HepG2 (cell line): ENCODE data around the gene NKX1-1. TPM values are rescaled to one million over a fixed set of nuclear protein-coding genes. Genes with fewer than 3 reads are reported as not detected.

Experiments
- ATAC-seq: fragments of 200-7000 bp; cut with Tn5 transposase; 3 replicates; pipeline ENCODE4 v1.9.1; 2020; ENCODE audit warnings: mild to moderate bottlenecking, moderate library complexity
- BruUV-seq: library from RNA; stranded (reverse); fragments of 400-500 nt; replicated peaks from 2 replicates; lab custom pipeline; 2021; lab: Mats Ljungman, UMichigan
- CTCF ChIA-PET: fragments of 300-600 bp; formaldehyde crosslinking; extraction: SDS; loops from one replicate; lab custom pipeline; 2021; ENCODE audit warnings: low total read pairs, inconsistent platforms, low intra/inter-chr PET ratio; lab: Yijun Ruan, JAX
- POLR2A ChIA-PET: fragments of 350-600 bp; sonication (Branson Sonifier 250); formaldehyde crosslinking; loops from one replicate; lab custom pipeline; 2020; ENCODE audit warnings: antibody characterized with exemption, inconsistent platforms; lab: Yijun Ruan, JAX
- DNase-seq: peaks from one replicate; pipeline ENCODE4 v3.0.0-alpha.2; 2015; ENCODE audit warnings: low spot score
- FAIRE-seq: peaks from 3 replicates; lab custom pipeline; 2011; peaks lifted over from hg19 to GRCh38; lab: Jason Lieb, UNC
- H2AFZ ChIP-seq: one replicate; pipeline ENCODE4 v1.6.1; 2011; ENCODE audit warnings: low read length, inconsistent platforms
- H3K27ac ChIP-seq: fragments of 300-600 bp; 3 replicates; pipeline ENCODE4 v1.8.0; 2011; ENCODE audit warnings: mixed run types, mild to moderate bottlenecking, mixed read lengths, low read length, inconsistent platforms; ENCODE audit not compliant: insufficient read depth; ENCODE audit errors: extremely low read length
- H3K27me3 ChIP-seq, 2 experiments: fragments of 200-600 bp in 1 of 2; 2 replicates in 1 of 2; 3 replicates in 1 of 2; pipeline versions ENCODE4 v1.6.0 to v1.8.0; 2011; ENCODE audit warnings: low read length in 2 of 2, mild to moderate bottlenecking in 2 of 2, moderate library complexity in 2 of 2, inconsistent platforms in 1 of 2; ENCODE audit not compliant: insufficient read depth in 2 of 2, control insufficient read depth in 1 of 2
- H3K36me3 ChIP-seq, 2 experiments: fragments of 200-600 bp in 1 of 2; replicated peaks in 1 of 2; 2 replicates in 1 of 2; 3 replicates in 1 of 2; pipeline versions ENCODE4 v1.5.1 to v1.8.0; 2011; ENCODE audit warnings: low read length in 2 of 2, inconsistent platforms in 1 of 2; ENCODE audit not compliant: insufficient read depth in 2 of 2, control insufficient read depth in 1 of 2
- H3K4me1 ChIP-seq: 2 replicates; pipeline ENCODE4 v1.5.1; 2012; ENCODE audit warnings: low read length, inconsistent platforms; ENCODE audit not compliant: insufficient read depth
- H3K4me2 ChIP-seq: 2 replicates; pipeline ENCODE4 v1.6.0; 2011; ENCODE audit warnings: low read depth, low read length, inconsistent platforms
- H3K4me3 ChIP-seq, 3 experiments: fragments of 200-600 bp in 1 of 3; sonication (generic), shearing (Covaris generic) in 1 of 3; replicated peaks in 1 of 3; 2 replicates each; pipeline ENCODE4 v1.5.1; 2011 to 2016; ENCODE audit warnings: low read length in 3 of 3, inconsistent platforms in 2 of 3, low read depth in 2 of 3, mild to moderate bottlenecking in 2 of 3, control low read depth in 1 of 3, mixed read lengths in 1 of 3; ENCODE audit not compliant: insufficient read depth in 1 of 3
- H3K79me2 ChIP-seq: one replicate; pipeline ENCODE4 v1.6.1; 2011; ENCODE audit warnings: low read length, inconsistent platforms; ENCODE audit not compliant: insufficient read depth
- H3K9ac ChIP-seq: 2 replicates; pipeline ENCODE4 v1.6.0; 2011; ENCODE audit warnings: mild to moderate bottlenecking, low read depth, low read length, inconsistent platforms; ENCODE audit not compliant: insufficient read depth
- H3K9me3 ChIP-seq: 2 replicates; pipeline ENCODE4 v1.5.1; 2012; ENCODE audit warnings: mild to moderate bottlenecking, low read length
- H4K20me1 ChIP-seq: 2 replicates; pipeline ENCODE4 v1.6.0; 2011; ENCODE audit warnings: inconsistent platforms, mild to moderate bottlenecking, low read length, moderate library complexity; ENCODE audit not compliant: insufficient read depth
- GPN1 ChIP-seq: sonication (generic); formaldehyde crosslinking; IDR thresholded peaks from 2 replicates; pipeline ENCODE4 v1.5.1; 2020; ENCODE audit warnings: missing genetic modification reagents, borderline replicate concordance
- GRHL1 ChIP-seq: sonication (generic); formaldehyde crosslinking; conservative IDR thresholded peaks from 2 replicates; pipeline ENCODE4 v1.8.0; 2022; ENCODE audit warnings: missing genetic modification reagents
- MTERF4 ChIP-seq: sonication (generic); formaldehyde crosslinking; IDR thresholded peaks from 2 replicates; pipeline ENCODE4 v1.8.0; 2023; ENCODE audit warnings: mild to moderate bottlenecking, missing genetic modification reagents
- NCOA1 ChIP-seq: sonication (generic); formaldehyde crosslinking; IDR thresholded peaks from 2 replicates; pipeline ENCODE4 v1.9.0; 2021; ENCODE audit warnings: missing genetic modification reagents
- TCF7L2 ChIP-seq: IDR thresholded peaks from 2 replicates; pipeline ENCODE4 v1.6.1; 2011; ENCODE audit warnings: mild to moderate bottlenecking, low read depth, low read length, moderate library complexity
- ZNF264 ChIP-seq: sonication (generic); formaldehyde crosslinking; IDR thresholded peaks from 2 replicates; pipeline ENCODE4 v1.4.0; 2020; ENCODE audit warnings: missing genetic modification reagents
- ZNF510 ChIP-seq: sonication (generic); formaldehyde crosslinking; IDR thresholded peaks from 2 replicates; pipeline ENCODE4 v1.4.0; 2020; ENCODE audit warnings: low read depth, mild to moderate bottlenecking, missing genetic modification reagents
- WGBS: methylation state at CpG from one replicate; pipeline ENCODE4 v1.1.6; 2017; ENCODE audit warnings: low lambda C conversion rate; 5-methylcytosine and 5-hydroxymethylcytosine counted together
- in situ Hi-C: cut with HindIII; loops from 2 replicates; pipeline ENCODE4 v1.10.0; 2017; ENCODE audit warnings: low pct_unique_long_range_greater_than_20kb; ENCODE audit not compliant: extremely low pct_ligation_motif_present
- intact Hi-C: fragments of 100-400 bp; cut with micrococcal nuclease; formaldehyde crosslinking; loops from one replicate; pipeline ENCODE4 v1.10.0; 2022; ENCODE audit not compliant: unreplicated experiment
- polyA plus RNA-seq, 8 experiments: library from polyadenylated mRNA; depleted of rRNA in 3 of 8; stranded (reverse) in 7 of 8; unstranded in 1 of 8; fragments of >200 nt; fragmentation: Illumina TruSeq in 4 of 8; extraction: Trizol in 4 of 8; gene quantifications; 2 replicates each; pipeline versions ENCODE4 v1.2.1 to v1.2.3, GENCODE V29; 2011 to 2016; ENCODE audit warnings: low read depth in 4 of 8, missing spikeins in 1 of 8, mixed read lengths in 1 of 8; ENCODE audit not compliant: insufficient read depth in 1 of 8
- total RNA-seq, 5 experiments: library from RNA; depleted of rRNA; stranded (reverse); fragments of >200 nt; fragmentation: Illumina TruSeq; extraction: Trizol; gene quantifications; 2 replicates each; pipeline ENCODE4 v1.2.3, GENCODE V29; 2016; ENCODE audit warnings: low read depth in 1 of 5
- TF ChIP-seq, protein P1 (sequence below): IDR thresholded peaks from 2 replicates; pipeline ENCODE4 v1.6.1; 2012; ENCODE audit warnings: low read length, improper control_type of control experiment
- TF ChIP-seq, protein P2 (sequence below): IDR thresholded peaks from 2 replicates; pipeline ENCODE4 v1.6.1; 2018; ENCODE audit warnings: missing genetic modification reagents

Gene NKX1-1
- total and polyA plus RNA-seq, 2 of the 13 experiments (the other 11 are each of a cell fraction or from before 2014, with no cell fraction given) = not detected

DNA sequence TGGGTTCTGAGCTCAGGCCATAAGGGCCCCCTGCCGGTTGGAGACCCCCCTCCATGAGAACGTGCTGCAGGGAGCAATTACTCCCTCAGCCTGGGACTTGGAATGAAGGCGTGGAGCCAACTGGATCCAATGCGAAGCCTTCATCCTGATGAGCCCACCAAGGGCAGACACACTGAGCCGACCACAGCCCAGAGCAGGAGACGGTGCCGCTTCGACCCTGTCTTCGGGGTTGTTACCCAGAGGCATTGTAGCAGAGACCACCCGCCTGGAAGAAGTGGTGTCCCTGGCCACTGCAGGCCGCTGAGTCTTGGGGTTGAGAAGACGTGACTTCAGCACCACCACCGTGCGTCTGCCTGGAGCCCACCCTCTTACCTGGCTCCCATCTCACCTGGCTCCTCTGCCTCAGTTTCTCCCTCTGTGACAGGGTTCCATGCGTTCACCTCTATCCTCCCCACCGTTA, 7.0 kb upstream of the NKX1-1 start:
- Histone ChIP-seq H3K9me3 (no peaks in the 10 kb centered on the region), H3K4me3 (no peak overlapping the region), H3K27me3 (peaks cover under 1 to 20% of the 10 kb centered on the region in 2 experiments)
- no peak for ATAC-seq
- TF ChIP-seq ZNF510 (CRISPR knock-in tag) (no peak), TCF7L2 (no peak), MTERF4 (CRISPR knock-in tag) (no peak), GPN1 (CRISPR knock-in tag) (no peak), GRHL1 (CRISPR knock-in tag) (no peak), ZNF264 (CRISPR knock-in tag) (no peak), NCOA1 (CRISPR knock-in tag) (no peak)
- TF ChIP-seq, protein P1, sequence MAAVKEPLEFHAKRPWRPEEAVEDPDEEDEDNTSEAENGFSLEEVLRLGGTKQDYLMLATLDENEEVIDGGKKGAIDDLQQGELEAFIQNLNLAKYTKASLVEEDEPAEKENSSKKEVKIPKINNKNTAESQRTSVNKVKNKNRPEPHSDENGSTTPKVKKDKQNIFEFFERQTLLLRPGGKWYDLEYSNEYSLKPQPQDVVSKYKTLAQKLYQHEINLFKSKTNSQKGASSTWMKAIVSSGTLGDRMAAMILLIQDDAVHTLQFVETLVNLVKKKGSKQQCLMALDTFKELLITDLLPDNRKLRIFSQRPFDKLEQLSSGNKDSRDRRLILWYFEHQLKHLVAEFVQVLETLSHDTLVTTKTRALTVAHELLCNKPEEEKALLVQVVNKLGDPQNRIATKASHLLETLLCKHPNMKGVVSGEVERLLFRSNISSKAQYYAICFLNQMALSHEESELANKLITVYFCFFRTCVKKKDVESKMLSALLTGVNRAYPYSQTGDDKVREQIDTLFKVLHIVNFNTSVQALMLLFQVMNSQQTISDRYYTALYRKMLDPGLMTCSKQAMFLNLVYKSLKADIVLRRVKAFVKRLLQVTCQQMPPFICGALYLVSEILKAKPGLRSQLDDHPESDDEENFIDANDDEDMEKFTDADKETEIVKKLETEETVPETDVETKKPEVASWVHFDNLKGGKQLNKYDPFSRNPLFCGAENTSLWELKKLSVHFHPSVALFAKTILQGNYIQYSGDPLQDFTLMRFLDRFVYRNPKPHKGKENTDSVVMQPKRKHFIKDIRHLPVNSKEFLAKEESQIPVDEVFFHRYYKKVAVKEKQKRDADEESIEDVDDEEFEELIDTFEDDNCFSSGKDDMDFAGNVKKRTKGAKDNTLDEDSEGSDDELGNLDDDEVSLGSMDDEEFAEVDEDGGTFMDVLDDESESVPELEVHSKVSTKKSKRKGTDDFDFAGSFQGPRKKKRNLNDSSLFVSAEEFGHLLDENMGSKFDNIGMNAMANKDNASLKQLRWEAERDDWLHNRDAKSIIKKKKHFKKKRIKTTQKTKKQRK = no peak
- TF ChIP-seq, protein P2, sequence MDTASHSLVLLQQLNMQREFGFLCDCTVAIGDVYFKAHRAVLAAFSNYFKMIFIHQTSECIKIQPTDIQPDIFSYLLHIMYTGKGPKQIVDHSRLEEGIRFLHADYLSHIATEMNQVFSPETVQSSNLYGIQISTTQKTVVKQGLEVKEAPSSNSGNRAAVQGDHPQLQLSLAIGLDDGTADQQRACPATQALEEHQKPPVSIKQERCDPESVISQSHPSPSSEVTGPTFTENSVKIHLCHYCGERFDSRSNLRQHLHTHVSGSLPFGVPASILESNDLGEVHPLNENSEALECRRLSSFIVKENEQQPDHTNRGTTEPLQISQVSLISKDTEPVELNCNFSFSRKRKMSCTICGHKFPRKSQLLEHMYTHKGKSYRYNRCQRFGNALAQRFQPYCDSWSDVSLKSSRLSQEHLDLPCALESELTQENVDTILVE (CRISPR knock-in tag) = no peak
- TF ChIP-seq, all 625 proteins: peak for 0
- WGBS = 75% methylated on average over 8 of the region's 16 CpGs
- no peaks in the 10 kb centered on the region for H3K36me3 ChIP-seq
- POLR2A ChIA-PET = no interaction called here
- DNase-seq (no peak), FAIRE-seq (no peak)
- H3K27ac ChIP-seq = no peak overlapping the region
- CTCF ChIA-PET = no interaction called here
- no peak overlapping the region for H3K9ac ChIP-seq
- BruUV-seq = no TSS peak
- no peak overlapping the region for H3K4me2 ChIP-seq
- H3K79me2 ChIP-seq = no peaks in the 10 kb centered on the region
- in situ Hi-C loops = no loop called here
- intact Hi-C loops = no loop called here
- H2AFZ ChIP-seq = no peak overlapping the region
- no peaks in the 10 kb centered on the region for H3K4me1 ChIP-seq
- H4K20me1 ChIP-seq = no peaks in the 10 kb centered on the region
